WTC11 (cell line): ENCODE measurements around the gene SLC14A1. TPM values are rescaled to one million over a fixed set of nuclear protein-coding genes. Genes with fewer than 3 reads are reported as not detected.

Experiments used
- ATAC-seq: fragments of 200-7000 bp; cut with Tn5 transposase; 2 replicates; pipeline ENCODE4 v1.10.0; 2021; ENCODE audit warnings: mild to moderate bottlenecking, moderate library complexity
- CTCF ChIA-PET: fragments of 300-600 bp; sonication (Branson Sonifier 250); formaldehyde crosslinking; loops from one replicate; lab custom pipeline; 2021; ENCODE audit warnings: antibody characterized with exemption; lab: Charles Lee
- POLR2A ChIA-PET: fragments of 350-600 bp; sonication (Branson Sonifier 250); formaldehyde crosslinking; loops from one replicate; lab custom pipeline; 2021; ENCODE audit warnings: antibody characterized with exemption; lab: Charles Lee
- DNase-seq: peaks from one replicate; pipeline ENCODE4 v3.0.0; 2021; ENCODE audit warnings: low spot score
- H3K27ac Mint-ChIP-seq: 2 replicates; pipeline ENCODE4 v1.8.0; 2021; ENCODE audit warnings: mixed read lengths
- H3K27me3 Mint-ChIP-seq: 2 replicates; pipeline ENCODE4 v1.8.0; 2021; ENCODE audit warnings: low read depth, mild to moderate bottlenecking, moderate library complexity, mixed read lengths
- H3K36me3 Mint-ChIP-seq: 2 replicates; pipeline ENCODE4 v1.8.0; 2021; ENCODE audit warnings: mixed read lengths
- H3K4me1 Mint-ChIP-seq: 2 replicates; pipeline ENCODE4 v1.8.0; 2022; ENCODE audit warnings: mixed read lengths
- H3K4me3 Mint-ChIP-seq: 2 replicates; pipeline ENCODE4 v1.8.0; 2021; ENCODE audit warnings: mild to moderate bottlenecking, moderate library complexity, mixed read lengths
- H3K9me3 Mint-ChIP-seq: 2 replicates; pipeline ENCODE4 v1.8.0; 2021; ENCODE audit warnings: mixed read lengths
- CTCF ChIP-seq: fragments of 200-600 bp; IDR thresholded peaks from 2 replicates; pipeline ENCODE4 v1.8.0; 2022; ENCODE audit warnings: antibody characterized with exemption
- E2F4 ChIP-seq: sonication (generic); formaldehyde crosslinking; IDR thresholded peaks from 2 replicates; pipeline ENCODE4 v1.8.1; 2022; ENCODE audit warnings: low read depth, mild to moderate bottlenecking, moderate library complexity, missing genetic modification reagents, borderline replicate concordance
- FOXJ3 ChIP-seq: sonication (generic); formaldehyde crosslinking; IDR thresholded peaks from 2 replicates; pipeline ENCODE4 v1.9.0; 2021; ENCODE audit warnings: missing genetic modification reagents, mild to moderate bottlenecking, borderline replicate concordance
- IRF2 ChIP-seq: sonication (generic); formaldehyde crosslinking; IDR thresholded peaks from 2 replicates; pipeline ENCODE4 v1.8.0; 2022; ENCODE audit warnings: low read depth, missing genetic modification reagents, borderline replicate concordance
- NFATC4 ChIP-seq: fragments of 250-450 bp; sonication (Bioruptor Pico); IDR thresholded peaks from 2 replicates; pipeline ENCODE4 v1.9.0; 2021; ENCODE audit warnings: mild to moderate bottlenecking
- NFE2L1 ChIP-seq: sonication (generic); formaldehyde crosslinking; IDR thresholded peaks from 2 replicates; pipeline ENCODE4 v1.8.1; 2023; ENCODE audit warnings: missing genetic modification reagents
- NFYB ChIP-seq: sonication (generic); formaldehyde crosslinking; conservative IDR thresholded peaks from 2 replicates; pipeline ENCODE4 v1.8.0; 2022; ENCODE audit warnings: low read depth, missing genetic modification reagents
- NR2C2 ChIP-seq: sonication (generic); formaldehyde crosslinking; IDR thresholded peaks from 2 replicates; pipeline ENCODE4 v1.8.0; 2022; ENCODE audit warnings: mild to moderate bottlenecking, missing genetic modification reagents
- SMAD4 ChIP-seq: sonication (generic); formaldehyde crosslinking; IDR thresholded peaks from 2 replicates; pipeline ENCODE4 v1.8.0; 2022; ENCODE audit warnings: mild to moderate bottlenecking, missing genetic modification reagents
- SP1 ChIP-seq: sonication (generic); formaldehyde crosslinking; conservative IDR thresholded peaks from 2 replicates; pipeline ENCODE4 v1.8.1; 2022; ENCODE audit warnings: missing genetic modification reagents
- ZNF121 ChIP-seq: sonication (generic); formaldehyde crosslinking; IDR thresholded peaks from 2 replicates; pipeline ENCODE4 v1.8.0; 2023; ENCODE audit warnings: missing genetic modification reagents
- ZNF232 ChIP-seq: sonication (generic); formaldehyde crosslinking; IDR thresholded peaks from 2 replicates; pipeline ENCODE4 v1.8.0; 2022; ENCODE audit warnings: mild to moderate bottlenecking, missing genetic modification reagents
- ZNF396 ChIP-seq: fragments of 250-450 bp; sonication (Bioruptor Pico); IDR thresholded peaks from 2 replicates; pipeline ENCODE4 v1.8.0; 2021; ENCODE audit warnings: mild to moderate bottlenecking, moderate library complexity, borderline replicate concordance
- ZSCAN18 ChIP-seq: fragments of 250-450 bp; sonication (Bioruptor Pico); IDR thresholded peaks from 2 replicates; pipeline ENCODE4 v2.1.2; 2022; ENCODE audit warnings: mild to moderate bottlenecking, moderate library complexity
- total RNA-seq: library from RNA; stranded (reverse); gene quantifications from 3 replicates; pipeline ENCODE4 v1.2.3, GENCODE V29; 2021
- TF ChIP-seq, protein P1 (sequence below): sonication (generic); formaldehyde crosslinking; IDR thresholded peaks from 2 replicates; pipeline ENCODE4 v1.8.0; 2022; ENCODE audit warnings: mild to moderate bottlenecking, missing genetic modification reagents
- TF ChIP-seq, protein P2 (sequence below): sonication (generic); formaldehyde crosslinking; IDR thresholded peaks from 2 replicates; pipeline ENCODE4 v1.8.0; 2023; ENCODE audit warnings: mild to moderate bottlenecking, missing genetic modification reagents
- TF ChIP-seq, protein P3 (sequence below): fragments of 250-450 bp; sonication (Bioruptor Pico); IDR thresholded peaks from 2 replicates; pipeline ENCODE4 v1.9.0; 2021; ENCODE audit warnings: mild to moderate bottlenecking
- TF ChIP-seq, protein P4 (sequence below): sonication (generic); formaldehyde crosslinking; IDR thresholded peaks from 2 replicates; pipeline ENCODE4 v1.8.0; 2022; ENCODE audit warnings: mild to moderate bottlenecking, missing genetic modification reagents
- TF ChIP-seq, protein P5 (sequence below): fragments of 250-450 bp; sonication (Bioruptor Pico); IDR thresholded peaks from 2 replicates; pipeline ENCODE4 v1.8.0; 2021; ENCODE audit warnings: mild to moderate bottlenecking
- TF ChIP-seq, protein P6 (sequence below): sonication (generic); formaldehyde crosslinking; IDR thresholded peaks from 2 replicates; pipeline ENCODE4 v1.8.1; 2023; ENCODE audit warnings: mild to moderate bottlenecking, missing genetic modification reagents

The SLC14A1 gene
- total RNA-seq, 1 experiment from 2014 or later: not detected

GRCh38 chr18:45734505-45734904, 10.5 kb downstream of the SLC14A1 start:
- H3K27ac Mint-ChIP-seq: no peak overlapping the region
- POLR2A ChIA-PET: no interaction called here
- no peak overlapping the region for H3K4me3 Mint-ChIP-seq
- CTCF ChIA-PET: interaction anchor here (1.1 kb wide), 1 partner anchor 102 kb away, joined by 6 read pairs; no protein-coding TSS in a partner anchor
- no peak for TF ChIP-seq SMAD4
- TF ChIP-seq NFATC4 (CRISPR knock-in tag): no peak
- no peak for TF ChIP-seq ZNF121 (CRISPR knock-in tag)
- TF ChIP-seq ZSCAN18 (CRISPR knock-in tag): no peak
- no peak for TF ChIP-seq NFE2L1 (CRISPR knock-in tag)
- H3K36me3 Mint-ChIP-seq: no peaks in the 10 kb centered on the region
- peaks cover 26% of the 10 kb centered on the region for H3K4me1 Mint-ChIP-seq
- ATAC-seq (no peak), DNase-seq (no peak)
- no peaks in the 10 kb centered on the region for H3K27me3 Mint-ChIP-seq
- no peaks in the 10 kb centered on the region for H3K9me3 Mint-ChIP-seq

- H3K4me1 Mint-ChIP-seq: peaks cover 30% of the 10 kb centered on the region
- no peaks in the 10 kb centered on the region for H3K36me3 Mint-ChIP-seq
- ChIA-PET POLR2A (no interaction called here), CTCF (no interaction called here)
- no peak overlapping the region for H3K27ac Mint-ChIP-seq
- no peaks in the 10 kb centered on the region for H3K9me3 Mint-ChIP-seq
- DNase-seq (no peak), ATAC-seq (no peak)
- H3K27me3 Mint-ChIP-seq: no peaks in the 10 kb centered on the region
- H3K4me3 Mint-ChIP-seq: no peak overlapping the region
- TF ChIP-seq, protein P1, sequence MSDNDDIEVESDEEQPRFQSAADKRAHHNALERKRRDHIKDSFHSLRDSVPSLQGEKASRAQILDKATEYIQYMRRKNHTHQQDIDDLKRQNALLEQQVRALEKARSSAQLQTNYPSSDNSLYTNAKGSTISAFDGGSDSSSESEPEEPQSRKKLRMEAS (CRISPR knock-in tag): no peak
- TF ChIP-seq, protein P2, sequence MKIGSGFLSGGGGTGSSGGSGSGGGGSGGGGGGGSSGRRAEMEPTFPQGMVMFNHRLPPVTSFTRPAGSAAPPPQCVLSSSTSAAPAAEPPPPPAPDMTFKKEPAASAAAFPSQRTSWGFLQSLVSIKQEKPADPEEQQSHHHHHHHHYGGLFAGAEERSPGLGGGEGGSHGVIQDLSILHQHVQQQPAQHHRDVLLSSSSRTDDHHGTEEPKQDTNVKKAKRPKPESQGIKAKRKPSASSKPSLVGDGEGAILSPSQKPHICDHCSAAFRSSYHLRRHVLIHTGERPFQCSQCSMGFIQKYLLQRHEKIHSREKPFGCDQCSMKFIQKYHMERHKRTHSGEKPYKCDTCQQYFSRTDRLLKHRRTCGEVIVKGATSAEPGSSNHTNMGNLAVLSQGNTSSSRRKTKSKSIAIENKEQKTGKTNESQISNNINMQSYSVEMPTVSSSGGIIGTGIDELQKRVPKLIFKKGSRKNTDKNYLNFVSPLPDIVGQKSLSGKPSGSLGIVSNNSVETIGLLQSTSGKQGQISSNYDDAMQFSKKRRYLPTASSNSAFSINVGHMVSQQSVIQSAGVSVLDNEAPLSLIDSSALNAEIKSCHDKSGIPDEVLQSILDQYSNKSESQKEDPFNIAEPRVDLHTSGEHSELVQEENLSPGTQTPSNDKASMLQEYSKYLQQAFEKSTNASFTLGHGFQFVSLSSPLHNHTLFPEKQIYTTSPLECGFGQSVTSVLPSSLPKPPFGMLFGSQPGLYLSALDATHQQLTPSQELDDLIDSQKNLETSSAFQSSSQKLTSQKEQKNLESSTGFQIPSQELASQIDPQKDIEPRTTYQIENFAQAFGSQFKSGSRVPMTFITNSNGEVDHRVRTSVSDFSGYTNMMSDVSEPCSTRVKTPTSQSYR (CRISPR knock-in tag): no peak
- no peak for TF ChIP-seq ZNF396 (CRISPR knock-in tag)
- TF ChIP-seq ZNF121 (CRISPR knock-in tag): no peak
- no peak for TF ChIP-seq ZNF232 (CRISPR knock-in tag)
- no peak for TF ChIP-seq CTCF
- TF ChIP-seq, protein P3, sequence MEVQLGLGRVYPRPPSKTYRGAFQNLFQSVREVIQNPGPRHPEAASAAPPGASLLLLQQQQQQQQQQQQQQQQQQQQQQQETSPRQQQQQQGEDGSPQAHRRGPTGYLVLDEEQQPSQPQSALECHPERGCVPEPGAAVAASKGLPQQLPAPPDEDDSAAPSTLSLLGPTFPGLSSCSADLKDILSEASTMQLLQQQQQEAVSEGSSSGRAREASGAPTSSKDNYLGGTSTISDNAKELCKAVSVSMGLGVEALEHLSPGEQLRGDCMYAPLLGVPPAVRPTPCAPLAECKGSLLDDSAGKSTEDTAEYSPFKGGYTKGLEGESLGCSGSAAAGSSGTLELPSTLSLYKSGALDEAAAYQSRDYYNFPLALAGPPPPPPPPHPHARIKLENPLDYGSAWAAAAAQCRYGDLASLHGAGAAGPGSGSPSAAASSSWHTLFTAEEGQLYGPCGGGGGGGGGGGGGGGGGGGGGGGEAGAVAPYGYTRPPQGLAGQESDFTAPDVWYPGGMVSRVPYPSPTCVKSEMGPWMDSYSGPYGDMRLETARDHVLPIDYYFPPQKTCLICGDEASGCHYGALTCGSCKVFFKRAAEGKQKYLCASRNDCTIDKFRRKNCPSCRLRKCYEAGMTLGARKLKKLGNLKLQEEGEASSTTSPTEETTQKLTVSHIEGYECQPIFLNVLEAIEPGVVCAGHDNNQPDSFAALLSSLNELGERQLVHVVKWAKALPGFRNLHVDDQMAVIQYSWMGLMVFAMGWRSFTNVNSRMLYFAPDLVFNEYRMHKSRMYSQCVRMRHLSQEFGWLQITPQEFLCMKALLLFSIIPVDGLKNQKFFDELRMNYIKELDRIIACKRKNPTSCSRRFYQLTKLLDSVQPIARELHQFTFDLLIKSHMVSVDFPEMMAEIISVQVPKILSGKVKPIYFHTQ (CRISPR knock-in tag): no peak
- no peak for TF ChIP-seq NR2C2 (CRISPR knock-in tag)
- TF ChIP-seq FOXJ3 (CRISPR knock-in tag): no peak
- no peak for TF ChIP-seq NFYB
- TF ChIP-seq, protein P4, sequence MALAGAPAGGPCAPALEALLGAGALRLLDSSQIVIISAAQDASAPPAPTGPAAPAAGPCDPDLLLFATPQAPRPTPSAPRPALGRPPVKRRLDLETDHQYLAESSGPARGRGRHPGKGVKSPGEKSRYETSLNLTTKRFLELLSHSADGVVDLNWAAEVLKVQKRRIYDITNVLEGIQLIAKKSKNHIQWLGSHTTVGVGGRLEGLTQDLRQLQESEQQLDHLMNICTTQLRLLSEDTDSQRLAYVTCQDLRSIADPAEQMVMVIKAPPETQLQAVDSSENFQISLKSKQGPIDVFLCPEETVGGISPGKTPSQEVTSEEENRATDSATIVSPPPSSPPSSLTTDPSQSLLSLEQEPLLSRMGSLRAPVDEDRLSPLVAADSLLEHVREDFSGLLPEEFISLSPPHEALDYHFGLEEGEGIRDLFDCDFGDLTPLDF (CRISPR knock-in tag): no peak
- TF ChIP-seq NFATC4 (CRISPR knock-in tag): no peak
- no peak for TF ChIP-seq E2F4 (CRISPR knock-in tag)
- TF ChIP-seq, protein P5, sequence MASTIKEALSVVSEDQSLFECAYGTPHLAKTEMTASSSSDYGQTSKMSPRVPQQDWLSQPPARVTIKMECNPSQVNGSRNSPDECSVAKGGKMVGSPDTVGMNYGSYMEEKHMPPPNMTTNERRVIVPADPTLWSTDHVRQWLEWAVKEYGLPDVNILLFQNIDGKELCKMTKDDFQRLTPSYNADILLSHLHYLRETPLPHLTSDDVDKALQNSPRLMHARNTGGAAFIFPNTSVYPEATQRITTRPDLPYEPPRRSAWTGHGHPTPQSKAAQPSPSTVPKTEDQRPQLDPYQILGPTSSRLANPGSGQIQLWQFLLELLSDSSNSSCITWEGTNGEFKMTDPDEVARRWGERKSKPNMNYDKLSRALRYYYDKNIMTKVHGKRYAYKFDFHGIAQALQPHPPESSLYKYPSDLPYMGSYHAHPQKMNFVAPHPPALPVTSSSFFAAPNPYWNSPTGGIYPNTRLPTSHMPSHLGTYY (CRISPR knock-in tag): no peak
- TF ChIP-seq, protein P6, sequence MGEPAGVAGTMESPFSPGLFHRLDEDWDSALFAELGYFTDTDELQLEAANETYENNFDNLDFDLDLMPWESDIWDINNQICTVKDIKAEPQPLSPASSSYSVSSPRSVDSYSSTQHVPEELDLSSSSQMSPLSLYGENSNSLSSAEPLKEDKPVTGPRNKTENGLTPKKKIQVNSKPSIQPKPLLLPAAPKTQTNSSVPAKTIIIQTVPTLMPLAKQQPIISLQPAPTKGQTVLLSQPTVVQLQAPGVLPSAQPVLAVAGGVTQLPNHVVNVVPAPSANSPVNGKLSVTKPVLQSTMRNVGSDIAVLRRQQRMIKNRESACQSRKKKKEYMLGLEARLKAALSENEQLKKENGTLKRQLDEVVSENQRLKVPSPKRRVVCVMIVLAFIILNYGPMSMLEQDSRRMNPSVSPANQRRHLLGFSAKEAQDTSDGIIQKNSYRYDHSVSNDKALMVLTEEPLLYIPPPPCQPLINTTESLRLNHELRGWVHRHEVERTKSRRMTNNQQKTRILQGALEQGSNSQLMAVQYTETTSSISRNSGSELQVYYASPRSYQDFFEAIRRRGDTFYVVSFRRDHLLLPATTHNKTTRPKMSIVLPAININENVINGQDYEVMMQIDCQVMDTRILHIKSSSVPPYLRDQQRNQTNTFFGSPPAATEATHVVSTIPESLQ: no peak
- no peak for TF ChIP-seq SP1
- TF ChIP-seq IRF2: no peak
Observed at GRCh38 chr18:45734944-45735343, 11.0 kb downstream of the SLC14A1 start.
